Measurements from ENCODE around the gene TRMT112.
"Not testable (repeated sequence)": the region's sequence is repeated elsewhere in the genome, so short reads cannot be mapped to it uniquely, and the experiment has no call there.

TRMT112 gene

GRCh38 chr11:64330888-64331287 is 13.5 kb upstream of the TRMT112 start:
- H3K4me3 ChIP-seq (ENCODE audit: low read depth in 1 of 2, low read length in 2 of 2), result no peak overlapping the region
- no peak overlapping the region for H3K9ac ChIP-seq (ENCODE audit: low read depth in 1 of 2, low read length in 2 of 2)
- no peaks in the 10 kb centered on the region for H3K9me3 ChIP-seq (ENCODE audit: control insufficient read depth in 1 of 2, low read length in 2 of 2)
- no peak overlapping the region for H3K27ac ChIP-seq (ENCODE audit: low read depth, low read length)
- H3K27me3 ChIP-seq (ENCODE audit: control insufficient read depth in 1 of 2, insufficient read depth in 2 of 2, low read length in 2 of 2), result no peaks in the 10 kb centered on the region
- no peaks in the 10 kb centered on the region for H3K36me3 ChIP-seq (ENCODE audit: control insufficient read depth in 1 of 2, insufficient read depth in 2 of 2, low read length in 2 of 2)
- H3K4me1 ChIP-seq (ENCODE audit: control insufficient read depth in 1 of 2, insufficient read depth in 2 of 2, low read length in 2 of 2), result peaks cover 25 to 38% of the 10 kb centered on the region in 2 donors

- Histone ChIP-seq H3K27ac (ENCODE audit: low read depth, low read length) (no peak overlapping the region), H3K27me3 (ENCODE audit: control insufficient read depth in 1 of 2, insufficient read depth in 2 of 2, low read length in 2 of 2) (no peaks in the 10 kb centered on the region), H3K4me1 (ENCODE audit: control insufficient read depth in 1 of 2, insufficient read depth in 2 of 2, low read length in 2 of 2) (peaks cover 25 to 33% of the 10 kb centered on the region in 2 donors), H3K4me3 (ENCODE audit: low read depth in 1 of 2, low read length in 2 of 2) (no peak overlapping the region), H3K9ac (ENCODE audit: low read depth in 1 of 2, low read length in 2 of 2) (no peak overlapping the region), H3K36me3 (ENCODE audit: control insufficient read depth in 1 of 2, insufficient read depth in 2 of 2, low read length in 2 of 2) (peaks cover 0 to 1% of the 10 kb centered on the region in 2 donors), H3K9me3 (ENCODE audit: control insufficient read depth in 1 of 2, low read length in 2 of 2) (no peaks in the 10 kb centered on the region)
Measured at GRCh38 chr11:64327993-64328392, 10.6 kb upstream of the TRMT112 start.

- Histone ChIP-seq H3K4me1 (ENCODE audit: control insufficient read depth in 1 of 2, insufficient read depth in 2 of 2, low read length in 2 of 2) (peaks cover 26 to 32% of the 10 kb centered on the region in 2 donors), H3K27ac (ENCODE audit: low read depth, low read length) (no peak overlapping the region)
Measured at GRCh38 chr11:64327375-64327774, 10.0 kb upstream of the TRMT112 start.

GRCh38 chr11:64324692-64325469 is 7.5 kb upstream of the TRMT112 start:
- Histone ChIP-seq H3K9me3 (ENCODE audit: control insufficient read depth in 1 of 2, low read length in 2 of 2) (no peaks in the 10 kb centered on the region), H3K36me3 (ENCODE audit: control insufficient read depth in 1 of 2, insufficient read depth in 2 of 2, low read length in 2 of 2) (peaks cover 4 to 6% of the 10 kb centered on the region in 2 donors), H3K9ac (ENCODE audit: low read depth in 1 of 2, low read length in 2 of 2) (no peak overlapping the region), H3K4me3 (ENCODE audit: low read depth in 1 of 2, low read length in 2 of 2) (no peak overlapping the region), H3K27ac (ENCODE audit: low read depth, low read length) (no peak overlapping the region), H3K4me1 (ENCODE audit: control insufficient read depth in 1 of 2, insufficient read depth in 2 of 2, low read length in 2 of 2) (peaks cover 23 to 35% of the 10 kb centered on the region in 2 donors), H3K27me3 (ENCODE audit: control insufficient read depth in 1 of 2, insufficient read depth in 2 of 2, low read length in 2 of 2) (no peaks in the 10 kb centered on the region)

More at GRCh38 chr11:64327375-64327774, 10.0 kb upstream of the TRMT112 start:
- Histone ChIP-seq H3K9ac (ENCODE audit: low read depth in 1 of 2, low read length in 2 of 2) (no peak overlapping the region), H3K36me3 (ENCODE audit: control insufficient read depth in 1 of 2, insufficient read depth in 2 of 2, low read length in 2 of 2) (peaks cover 0 to 6% of the 10 kb centered on the region in 2 donors), H3K27me3 (ENCODE audit: control insufficient read depth in 1 of 2, insufficient read depth in 2 of 2, low read length in 2 of 2) (no peaks in the 10 kb centered on the region), H3K9me3 (ENCODE audit: control insufficient read depth in 1 of 2, low read length in 2 of 2) (no peaks in the 10 kb centered on the region), H3K4me3 (ENCODE audit: low read depth in 1 of 2, low read length in 2 of 2) (no peak overlapping the region)

GRCh38 chr11:64323984-64324383 is 6.6 kb upstream of the TRMT112 start:
- not testable (repeated sequence) for H3K27ac ChIP-seq (ENCODE audit: low read depth, low read length); H3K4me3 ChIP-seq (ENCODE audit: low read depth in 1 of 2, low read length in 2 of 2); H3K27me3 ChIP-seq (ENCODE audit: control insufficient read depth in 1 of 2, insufficient read depth in 2 of 2, low read length in 2 of 2); H3K9ac ChIP-seq (ENCODE audit: low read depth in 1 of 2, low read length in 2 of 2); H3K36me3 ChIP-seq (ENCODE audit: control insufficient read depth in 1 of 2, insufficient read depth in 2 of 2, low read length in 2 of 2); H3K9me3 ChIP-seq (ENCODE audit: control insufficient read depth in 1 of 2, low read length in 2 of 2)
- peaks cover 21 to 33% of the 10 kb centered on the region in 2 donors for H3K4me1 ChIP-seq (ENCODE audit: control insufficient read depth in 1 of 2, insufficient read depth in 2 of 2, low read length in 2 of 2)

- peaks cover 23 to 35% of the 10 kb centered on the region in 2 donors for H3K4me1 ChIP-seq (ENCODE audit: control insufficient read depth in 1 of 2, insufficient read depth in 2 of 2, low read length in 2 of 2)
- no peak overlapping the region for H3K4me3 ChIP-seq (ENCODE audit: low read depth in 1 of 2, low read length in 2 of 2)
- no peaks in the 10 kb centered on the region for H3K27me3 ChIP-seq (ENCODE audit: control insufficient read depth in 1 of 2, insufficient read depth in 2 of 2, low read length in 2 of 2)
- no peak overlapping the region for H3K9ac ChIP-seq (ENCODE audit: low read depth in 1 of 2, low read length in 2 of 2)
- no peaks in the 10 kb centered on the region for H3K9me3 ChIP-seq (ENCODE audit: control insufficient read depth in 1 of 2, low read length in 2 of 2)
- peaks cover 4 to 6% of the 10 kb centered on the region in 2 donors for H3K36me3 ChIP-seq (ENCODE audit: control insufficient read depth in 1 of 2, insufficient read depth in 2 of 2, low read length in 2 of 2)
- no peak overlapping the region for H3K27ac ChIP-seq (ENCODE audit: low read depth, low read length)
Measured at GRCh38 chr11:64323373-64323772, 6.0 kb upstream of the TRMT112 start.

GRCh38 chr11:64322925-64323260 is 5.5 kb upstream of the TRMT112 start:
- peaks cover 4 to 6% of the 10 kb centered on the region in 2 donors for H3K36me3 ChIP-seq (ENCODE audit: control insufficient read depth in 1 of 2, insufficient read depth in 2 of 2, low read length in 2 of 2)
- no peaks in the 10 kb centered on the region for H3K27me3 ChIP-seq (ENCODE audit: control insufficient read depth in 1 of 2, insufficient read depth in 2 of 2, low read length in 2 of 2)
- no peak overlapping the region for H3K27ac ChIP-seq (ENCODE audit: low read depth, low read length)
- no peak overlapping the region for H3K4me3 ChIP-seq (ENCODE audit: low read depth in 1 of 2, low read length in 2 of 2)
- no peaks in the 10 kb centered on the region for H3K9me3 ChIP-seq (ENCODE audit: control insufficient read depth in 1 of 2, low read length in 2 of 2)
- H3K4me1 ChIP-seq (ENCODE audit: control insufficient read depth in 1 of 2, insufficient read depth in 2 of 2, low read length in 2 of 2), result peaks cover 23 to 33% of the 10 kb centered on the region in 2 donors
- H3K9ac ChIP-seq (ENCODE audit: low read depth in 1 of 2, low read length in 2 of 2), result no peak overlapping the region

GRCh38 chr11:64321533-64321932 is 4.2 kb upstream of the TRMT112 start:
- Histone ChIP-seq H3K9ac (ENCODE audit: low read depth in 1 of 2, low read length in 2 of 2) (peak overlapping the region; percentile 39 to 47), H3K4me3 (ENCODE audit: low read depth in 1 of 2, low read length in 2 of 2) (no peak overlapping the region), H3K36me3 (ENCODE audit: control insufficient read depth in 1 of 2, insufficient read depth in 2 of 2, low read length in 2 of 2) (peaks cover 4 to 6% of the 10 kb centered on the region in 2 donors), H3K4me1 (ENCODE audit: control insufficient read depth in 1 of 2, insufficient read depth in 2 of 2, low read length in 2 of 2) (peaks cover 23 to 34% of the 10 kb centered on the region in 2 donors), H3K27me3 (ENCODE audit: control insufficient read depth in 1 of 2, insufficient read depth in 2 of 2, low read length in 2 of 2) (no peaks in the 10 kb centered on the region), H3K9me3 (ENCODE audit: control insufficient read depth in 1 of 2, low read length in 2 of 2) (no peaks in the 10 kb centered on the region), H3K27ac (ENCODE audit: low read depth, low read length) (peak overlapping the region; percentile 32)

- peak overlapping the region; percentile 39 to 47 for H3K9ac ChIP-seq (ENCODE audit: low read depth in 1 of 2, low read length in 2 of 2)
- H3K36me3 ChIP-seq (ENCODE audit: control insufficient read depth in 1 of 2, insufficient read depth in 2 of 2, low read length in 2 of 2), result peaks cover 6 to 9% of the 10 kb centered on the region in 2 donors
- H3K27ac ChIP-seq (ENCODE audit: low read depth, low read length), result no peak overlapping the region
- H3K27me3 ChIP-seq (ENCODE audit: control insufficient read depth in 1 of 2, insufficient read depth in 2 of 2, low read length in 2 of 2), result no peaks in the 10 kb centered on the region
- no peak overlapping the region for H3K4me3 ChIP-seq (ENCODE audit: low read depth in 1 of 2, low read length in 2 of 2)
- H3K9me3 ChIP-seq (ENCODE audit: control insufficient read depth in 1 of 2, low read length in 2 of 2), result no peaks in the 10 kb centered on the region
- H3K4me1 ChIP-seq (ENCODE audit: control insufficient read depth in 1 of 2, insufficient read depth in 2 of 2, low read length in 2 of 2), result peaks cover 27 to 39% of the 10 kb centered on the region in 2 donors
Measured at GRCh38 chr11:64321026-64321425, 3.7 kb upstream of the TRMT112 start.

GRCh38 chr11:64320556-64320955 is 3.2 kb upstream of the TRMT112 start:
- H3K4me1 ChIP-seq (ENCODE audit: control insufficient read depth in 1 of 2, insufficient read depth in 2 of 2, low read length in 2 of 2), result peaks cover 28 to 41% of the 10 kb centered on the region in 2 donors
- no peak overlapping the region for H3K9ac ChIP-seq (ENCODE audit: low read depth in 1 of 2, low read length in 2 of 2)

More at GRCh38 chr11:64320556-64320955, 3.2 kb upstream of the TRMT112 start:
- Histone ChIP-seq H3K36me3 (ENCODE audit: control insufficient read depth in 1 of 2, insufficient read depth in 2 of 2, low read length in 2 of 2) (peaks cover 8 to 14% of the 10 kb centered on the region in 2 donors), H3K4me3 (ENCODE audit: low read depth in 1 of 2, low read length in 2 of 2) (no peak overlapping the region), H3K27me3 (ENCODE audit: control insufficient read depth in 1 of 2, insufficient read depth in 2 of 2, low read length in 2 of 2) (no peaks in the 10 kb centered on the region), H3K27ac (ENCODE audit: low read depth, low read length) (no peak overlapping the region), H3K9me3 (ENCODE audit: control insufficient read depth in 1 of 2, low read length in 2 of 2) (no peaks in the 10 kb centered on the region)
